ENCODE results near the gene ZC3H18.

Gene ZC3H18

GRCh38 chr16:88673716-88674379 lies 103.6 kb downstream of the ZC3H18 start:
- H3K36me3 ChIP-seq: no peaks in the 10 kb centered on the region
- no peaks in the 10 kb centered on the region; the same call in 1 of the 2 replicates for H3K9me3 ChIP-seq
- no peak overlapping the region for H3K4me3 ChIP-seq (ENCODE audit: low read depth, low read length)
- no peak for DNase-seq
- H3K27me3 ChIP-seq: peaks cover 17% of the 10 kb centered on the region
- TF ChIP-seq CTCF (IDR thresholded peaks at IDR 0.05; ENCODE audit: low read depth, low read length): no peak
- H3K4me1 ChIP-seq: no peaks in the 10 kb centered on the region; the same call in 1 of the 2 replicates

- Histone ChIP-seq H3K9me3 (no peaks in the 10 kb centered on the region; the same call in 1 of the 2 replicates), H3K4me1 (no peaks in the 10 kb centered on the region; the same call in 1 of the 2 replicates), H3K4me3 (ENCODE audit: low read depth, low read length) (no peak overlapping the region), H3K36me3 (no peaks in the 10 kb centered on the region), H3K27me3 (peaks cover 34% of the 10 kb centered on the region)
- no peak for DNase-seq
- TF ChIP-seq CTCF (IDR thresholded peaks at IDR 0.05; ENCODE audit: low read depth, low read length): no peak
These were observed 106.5 kb downstream of the ZC3H18 start for GRCh38 chr16:88676502-88677242.

GRCh38 chr16:88677721-88678120 lies 107.5 kb downstream of the ZC3H18 start:
- TF ChIP-seq CTCF (IDR thresholded peaks at IDR 0.05; ENCODE audit: low read depth, low read length): no peak
- H3K4me1 ChIP-seq: no peaks in the 10 kb centered on the region; the same call in 1 of the 2 replicates
- peak overlapping the region; percentile 26; the same call in 1 of the 2 replicates for H3K4me3 ChIP-seq (ENCODE audit: low read depth, low read length)

GRCh38 chr16:88678224-88678979 lies 108.2 kb downstream of the ZC3H18 start:
- H3K4me3 ChIP-seq (ENCODE audit: low read depth, low read length): peak overlapping the region; percentile 26
- no peaks in the 10 kb centered on the region; the same call in 1 of the 2 replicates for H3K4me1 ChIP-seq
- peak; percentile 40 for DNase-seq
- H3K27me3 ChIP-seq: peaks cover 42% of the 10 kb centered on the region
- no peak for TF ChIP-seq CTCF (IDR thresholded peaks at IDR 0.05; ENCODE audit: low read depth, low read length)
- no peaks in the 10 kb centered on the region; the same call in 1 of the 2 replicates for H3K9me3 ChIP-seq
- H3K36me3 ChIP-seq: no peaks in the 10 kb centered on the region

More at GRCh38 chr16:88677721-88678120, 107.5 kb downstream of the ZC3H18 start:
- DNase-seq: no peak
- Histone ChIP-seq H3K27me3 (peaks cover 42% of the 10 kb centered on the region), H3K9me3 (no peaks in the 10 kb centered on the region; the same call in 1 of the 2 replicates), H3K36me3 (no peaks in the 10 kb centered on the region)

GRCh38 chr16:88680554-88681083 lies 110.4 kb downstream of the ZC3H18 start:
- no peaks in the 10 kb centered on the region; the same call in 1 of the 2 replicates for H3K4me1 ChIP-seq
- no peaks in the 10 kb centered on the region for H3K36me3 ChIP-seq
- H3K4me3 ChIP-seq (ENCODE audit: low read depth, low read length): no peak overlapping the region
- no peak for DNase-seq
- peaks cover 64% of the 10 kb centered on the region for H3K27me3 ChIP-seq
- no peak for TF ChIP-seq CTCF (IDR thresholded peaks at IDR 0.05; ENCODE audit: low read depth, low read length)
- no peaks in the 10 kb centered on the region; the same call in 1 of the 2 replicates for H3K9me3 ChIP-seq
